Activated CD4-positive, alpha-beta T cell treated with anti-CD3 and anti-CD28 coated beads, Interleukin-2, amount 50 U/mL, for 24 hours (primary cell): ENCODE measurements around the gene CYSTM1.

ENCODE experiments used
- DNase-seq, 2 donors: peaks; one replicate each; pipeline ENCODE4 v3.0.0-alpha.2; 2020; ENCODE audit warnings: low read depth in 1 of 2, low spot score in 1 of 2

Gene CYSTM1

GRCh38 chr5:140205216-140205615 is 30.2 kb downstream of the CYSTM1 start:
- DNase-seq, result no peak

DNA sequence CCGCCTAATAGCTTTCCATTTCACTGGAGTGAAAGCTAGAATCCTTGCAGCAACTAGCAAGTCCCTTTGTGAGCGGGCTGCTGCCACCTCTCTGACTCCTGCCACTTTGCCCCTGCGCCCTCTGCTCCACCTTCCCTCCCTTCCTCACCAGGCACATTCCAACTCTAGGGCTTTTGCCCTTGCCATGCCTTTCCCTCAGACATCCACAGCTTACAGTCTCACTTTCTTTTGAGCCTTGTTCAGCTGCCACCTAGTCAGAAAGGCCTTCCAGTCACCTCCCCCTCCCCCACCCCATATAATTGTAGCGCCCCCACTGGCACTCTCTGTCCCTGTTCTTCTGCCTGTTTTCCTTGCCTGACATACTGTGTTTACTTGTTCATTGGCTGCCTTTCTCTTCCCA is 31.0 kb downstream of the CYSTM1 start:
- no peak for DNase-seq

- DNase-seq, result no peak
These were observed 32.4 kb downstream of the CYSTM1 start for GRCh38 chr5:140207250-140207964.

DNA sequence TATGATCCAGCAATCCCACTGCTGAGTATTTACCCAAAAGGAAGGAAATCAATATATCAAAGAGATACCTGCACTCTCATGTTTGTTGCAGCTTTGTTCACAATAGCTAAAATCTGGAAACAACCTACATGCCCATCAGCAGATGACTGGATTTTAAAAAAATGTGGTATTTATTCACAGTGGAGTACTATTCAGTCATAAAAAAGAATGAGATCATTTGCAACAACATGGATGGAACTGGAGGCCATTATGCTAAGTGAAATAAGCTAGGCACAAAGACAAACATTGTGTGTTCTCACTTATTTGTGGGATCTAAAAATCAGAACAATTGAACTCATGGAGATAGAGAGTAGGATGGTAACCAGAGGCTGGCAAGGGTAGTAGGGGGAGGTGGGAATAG is 33.1 kb downstream of the CYSTM1 start:
- no peak for DNase-seq

DNA sequence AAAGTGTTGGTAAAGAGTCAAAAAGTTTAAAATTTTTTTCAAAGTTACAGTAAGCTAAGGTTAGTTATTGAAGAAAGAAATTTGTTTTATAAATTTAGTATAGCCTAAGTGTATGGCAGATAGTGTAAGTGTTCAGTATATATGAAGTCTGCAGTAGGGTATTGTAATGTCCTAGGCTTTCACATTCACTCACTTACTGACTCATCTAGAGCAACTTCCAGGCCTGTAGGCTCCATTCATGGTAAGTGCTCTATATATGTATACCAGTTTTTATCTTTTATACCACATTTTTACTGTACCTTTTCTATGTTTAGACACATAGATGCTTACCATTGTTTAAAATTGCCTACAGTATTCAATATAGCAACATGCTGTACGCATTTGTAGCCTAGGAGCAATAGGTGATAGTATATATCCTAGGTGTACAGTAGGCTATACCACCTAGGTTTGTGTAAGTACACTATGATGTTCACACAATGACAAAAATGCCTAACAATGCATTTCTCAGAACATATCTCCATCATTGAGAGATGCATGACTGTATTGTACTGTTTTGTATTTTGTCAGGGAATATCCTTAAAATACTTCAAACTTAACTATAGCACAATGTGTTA is 38.5 kb downstream of the CYSTM1 start:
- no peak for DNase-seq

GRCh38 chr5:140214831-140215230 is 39.8 kb downstream of the CYSTM1 start:
- no peak for DNase-seq

DNA sequence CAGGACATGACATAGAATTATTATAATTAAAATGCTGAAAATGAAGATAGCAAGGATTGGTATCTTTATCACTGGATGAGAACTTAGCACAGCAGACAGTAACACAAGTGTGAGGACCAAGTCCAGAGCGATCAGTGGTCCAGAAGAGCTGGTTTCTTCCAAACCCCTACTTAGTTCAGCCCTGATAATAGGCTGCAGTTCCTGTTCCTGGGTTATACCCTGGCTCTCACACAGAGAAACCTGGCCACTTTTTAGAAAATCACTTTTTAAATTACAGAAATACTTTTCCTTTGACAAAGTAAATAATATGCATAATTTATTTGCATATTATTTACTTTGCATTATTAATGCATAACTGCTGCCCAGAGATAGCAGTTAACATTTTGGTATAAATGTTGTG is 40.3 kb downstream of the CYSTM1 start:
- no peak for DNase-seq

DNA sequence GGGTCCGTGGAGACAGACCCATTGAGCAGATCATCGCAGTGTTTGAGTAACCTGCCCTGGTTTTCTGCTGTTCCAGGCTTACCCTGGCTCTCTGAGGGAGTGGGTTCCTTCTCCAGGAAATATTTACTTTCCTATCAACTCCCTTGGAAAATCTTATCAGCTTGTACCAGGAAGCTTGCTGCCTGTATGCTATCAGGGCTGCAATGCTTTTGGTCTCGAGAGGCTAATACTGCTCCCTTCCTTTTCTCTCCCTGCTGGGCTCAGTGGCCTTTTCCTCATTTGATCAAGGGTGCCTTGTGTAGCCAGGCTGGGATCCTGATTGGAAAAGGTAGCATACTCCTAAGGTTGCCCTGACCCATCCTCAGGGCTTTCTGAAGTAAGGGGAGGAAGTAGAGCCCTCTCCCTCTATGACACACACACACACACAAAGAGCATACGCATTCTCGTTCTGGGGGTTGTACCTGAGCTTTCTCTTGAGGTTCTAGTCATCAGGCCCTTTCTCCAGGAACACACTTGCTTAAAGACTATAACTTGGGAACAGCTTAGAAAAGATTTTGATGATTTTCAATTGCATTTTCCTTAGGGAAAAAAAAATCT is 41.6 kb downstream of the CYSTM1 start:
- no peak for DNase-seq

DNA sequence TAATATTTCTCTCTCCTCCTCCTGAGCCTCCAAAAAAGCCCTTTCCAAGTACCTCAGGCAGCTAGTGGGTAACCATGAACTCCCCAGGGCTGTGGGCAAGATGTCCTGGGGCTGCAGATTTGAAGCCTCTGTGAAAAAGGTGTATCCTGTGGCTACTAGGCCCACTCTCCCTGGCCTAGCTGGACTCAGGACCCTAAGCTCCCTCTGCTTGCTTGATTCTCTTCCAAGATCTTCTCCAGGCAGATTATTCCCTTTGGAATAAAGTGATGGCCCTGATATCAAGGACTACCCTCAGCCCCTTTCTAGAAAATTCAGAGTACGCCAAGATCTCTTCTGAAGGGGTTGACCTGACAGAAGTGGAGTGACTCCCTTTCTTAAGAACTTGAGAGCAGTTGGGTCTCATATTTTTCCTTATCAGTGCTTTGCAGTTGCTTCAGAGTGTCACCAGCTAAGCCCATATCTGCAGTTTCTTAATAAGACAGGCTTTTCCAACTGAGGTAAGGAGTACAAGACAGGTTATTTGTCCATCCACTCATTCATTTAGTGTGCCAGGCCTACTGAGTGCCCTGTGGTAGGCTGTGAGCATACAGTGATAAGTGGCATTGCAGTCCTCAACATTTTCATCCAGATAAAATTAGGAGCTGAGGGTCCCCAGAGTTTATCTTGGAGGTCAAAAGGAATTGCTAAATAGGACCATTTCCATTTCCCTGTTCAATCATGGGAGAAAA is 42.5 kb downstream of the CYSTM1 start:
- DNase-seq, result no peak

DNA sequence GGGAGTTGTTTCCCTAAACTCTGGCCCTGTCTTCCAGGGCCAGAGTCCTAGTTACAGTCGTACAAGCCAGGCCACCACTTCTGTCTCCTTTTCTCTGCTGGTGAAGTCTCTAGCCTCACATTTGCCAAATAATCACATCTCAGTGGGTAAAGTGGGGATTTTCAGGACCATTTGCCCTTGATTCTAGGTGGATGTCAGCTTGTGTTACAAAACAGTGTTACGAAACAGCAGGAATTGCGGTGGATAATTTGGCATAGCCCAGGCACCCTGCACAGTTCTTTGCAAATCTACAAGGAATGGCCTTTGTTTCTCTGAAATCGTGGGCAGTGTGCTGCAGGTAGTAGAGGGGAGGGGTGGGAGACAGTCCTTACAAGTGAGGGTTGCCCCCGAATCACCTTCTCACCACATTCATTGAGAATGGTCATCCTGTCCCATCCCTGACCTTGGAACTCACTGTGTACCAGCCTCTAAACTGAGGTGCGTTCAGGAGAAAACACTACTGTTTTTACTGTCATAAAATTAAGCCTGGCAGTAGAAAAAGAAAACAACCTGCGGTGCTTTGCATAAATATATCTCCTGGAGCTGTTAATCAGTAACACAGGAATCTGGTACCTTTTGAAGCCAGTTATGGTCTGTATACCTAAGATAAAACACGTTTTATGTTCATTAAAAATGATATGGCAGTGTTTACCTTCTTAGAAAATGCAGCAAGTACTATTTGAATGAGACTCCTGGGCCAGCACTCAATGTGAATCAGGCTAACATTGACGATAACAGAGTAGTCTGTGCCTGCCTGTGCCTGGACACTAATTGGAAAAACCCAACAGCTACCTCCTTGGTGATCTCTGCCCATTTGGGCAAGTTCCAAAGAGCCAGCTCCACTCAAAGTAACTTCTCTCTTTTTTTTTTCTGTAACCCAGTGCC is 44.3 kb downstream of the CYSTM1 start:
- DNase-seq, result no peak

DNA sequence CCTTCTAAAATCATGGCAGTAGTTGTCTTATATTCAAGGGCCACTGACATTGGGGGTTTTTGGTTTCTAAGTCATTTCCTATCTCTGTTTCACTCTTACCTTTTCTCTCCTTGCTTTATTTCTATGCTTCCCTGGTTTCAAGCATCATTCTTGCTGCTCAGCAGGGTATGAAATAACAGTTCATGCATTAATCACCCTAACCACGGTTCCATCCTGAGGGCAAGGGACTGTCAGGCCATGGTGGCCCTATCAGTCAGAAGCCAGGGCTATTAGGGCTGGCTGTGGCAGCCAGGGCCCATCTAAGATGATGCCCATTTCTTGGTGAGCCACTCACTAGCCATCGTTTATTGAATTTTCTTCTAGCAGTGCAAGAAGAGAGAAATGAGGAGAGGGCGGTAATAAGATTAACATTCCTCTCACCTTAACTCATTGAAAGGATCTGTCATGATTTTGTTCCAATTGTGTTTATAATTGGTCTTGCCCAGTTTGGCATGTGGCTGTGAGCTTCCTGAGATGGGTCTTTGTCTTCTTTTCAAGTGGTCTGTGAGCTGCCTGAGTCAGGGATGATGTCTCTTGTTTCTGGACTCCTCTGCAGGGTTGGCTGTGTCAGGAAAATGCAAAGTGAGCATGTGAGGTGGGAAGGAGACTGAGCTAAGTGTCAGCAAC is 45.2 kb downstream of the CYSTM1 start:
- DNase-seq, result no peak

DNA sequence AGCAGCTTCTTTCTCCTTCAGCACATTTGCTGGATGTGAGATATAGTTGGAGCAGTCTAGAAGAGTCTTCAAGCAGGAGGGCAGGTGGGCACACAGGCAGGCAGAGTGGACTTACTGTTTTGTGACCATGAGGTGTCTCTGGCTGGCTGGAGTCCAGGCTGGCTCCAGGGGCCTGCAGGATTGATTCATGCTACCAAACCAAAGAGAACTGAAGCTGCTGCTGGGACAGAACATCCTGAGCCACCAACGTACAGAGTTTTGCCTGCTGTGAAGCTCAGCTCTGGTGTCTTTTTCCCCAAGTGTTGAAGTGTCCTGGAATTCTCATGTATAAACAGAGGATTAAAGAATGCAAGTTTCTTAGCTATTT is 45.7 kb downstream of the CYSTM1 start:
- no peak for DNase-seq

DNA sequence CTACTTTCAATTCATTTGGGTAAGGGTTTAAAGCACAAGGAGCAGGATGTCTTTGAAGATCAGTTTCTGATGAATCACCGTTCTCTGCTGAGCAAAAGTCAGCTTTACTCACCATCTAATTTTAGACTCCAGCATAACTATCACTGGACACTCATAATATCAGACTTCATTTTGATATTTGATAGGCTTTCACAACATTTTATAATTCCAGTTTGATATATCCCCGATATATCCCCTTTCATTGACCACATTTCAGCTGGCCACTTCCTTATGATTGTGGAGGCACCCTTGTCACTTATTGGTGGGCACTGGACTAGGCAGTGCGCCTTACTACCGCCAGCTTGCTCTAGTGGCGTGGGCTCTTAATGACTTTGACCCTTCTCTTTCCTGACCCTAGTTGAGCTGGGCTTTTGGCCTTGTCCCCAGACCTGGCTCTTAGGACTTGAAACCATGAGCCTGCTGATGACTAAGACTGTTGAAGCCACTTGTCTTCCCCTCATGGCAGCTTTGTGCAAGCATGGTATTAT is 46.8 kb downstream of the CYSTM1 start:
- no peak for DNase-seq

DNA sequence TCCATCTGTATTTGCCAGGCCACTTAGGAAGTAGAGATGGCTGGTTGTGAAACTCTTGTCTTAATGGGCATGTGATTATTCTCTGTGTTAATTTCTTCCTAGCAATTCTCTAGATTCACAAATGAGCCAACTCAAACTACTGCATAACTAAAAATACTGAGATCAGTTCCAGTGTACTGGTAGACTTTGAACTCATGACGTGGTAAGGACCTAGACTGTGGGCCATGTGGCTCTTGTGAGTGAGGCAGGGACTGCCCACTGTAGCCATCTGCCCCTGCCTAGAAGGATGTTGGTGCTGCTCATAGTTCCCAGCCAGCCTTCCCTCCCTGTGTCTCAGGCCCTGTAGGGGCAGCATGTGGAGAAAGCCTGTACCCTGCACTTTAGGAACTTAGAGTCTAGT is 47.4 kb downstream of the CYSTM1 start:
- no peak for DNase-seq

GRCh38 chr5:140223567-140223966 is 48.6 kb downstream of the CYSTM1 start:
- no peak for DNase-seq

DNA sequence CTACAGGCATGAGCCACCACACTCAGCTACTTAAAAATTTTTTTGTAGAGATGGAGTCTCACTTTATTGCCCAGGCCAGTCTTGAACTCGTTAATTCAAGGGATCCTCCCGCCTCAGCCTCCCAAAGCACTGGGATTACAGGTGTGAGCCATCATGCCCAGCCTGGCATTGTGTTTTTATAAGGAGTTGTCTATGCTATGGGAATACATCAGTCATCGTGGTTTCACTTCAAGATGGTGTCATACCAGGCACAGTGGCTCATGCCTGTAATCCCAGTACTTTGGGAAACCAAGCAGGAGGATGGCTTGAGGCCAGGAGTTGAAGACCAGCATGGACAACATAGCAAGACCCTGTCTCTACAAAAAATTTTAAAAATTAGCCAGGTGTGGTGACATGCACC is 49.7 kb downstream of the CYSTM1 start:
- no peak for DNase-seq

- DNase-seq, result no peak
These were observed 50.4 kb downstream of the CYSTM1 start for GRCh38 chr5:140225396-140225795.

DNA sequence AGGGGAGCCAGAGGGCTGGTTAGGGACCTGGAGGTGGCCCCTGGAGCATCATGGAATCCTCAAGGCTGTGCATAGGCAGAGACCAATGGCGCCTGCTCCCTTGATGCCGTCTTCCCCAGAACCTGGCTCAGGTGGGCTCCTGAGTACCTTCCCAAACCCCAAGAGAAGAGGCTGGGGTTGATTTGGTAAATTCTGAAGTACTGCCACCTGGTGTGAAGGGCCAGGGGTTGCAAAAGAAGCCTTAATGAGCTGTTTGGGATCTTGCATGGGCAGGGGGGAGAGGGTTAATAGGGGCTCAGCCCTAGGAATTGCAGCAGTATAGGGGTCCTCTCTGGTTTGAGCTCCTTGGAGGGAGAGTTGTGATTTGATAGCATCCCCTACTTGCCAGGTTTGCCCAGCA is 52.1 kb downstream of the CYSTM1 start:
- no peak for DNase-seq

DNA sequence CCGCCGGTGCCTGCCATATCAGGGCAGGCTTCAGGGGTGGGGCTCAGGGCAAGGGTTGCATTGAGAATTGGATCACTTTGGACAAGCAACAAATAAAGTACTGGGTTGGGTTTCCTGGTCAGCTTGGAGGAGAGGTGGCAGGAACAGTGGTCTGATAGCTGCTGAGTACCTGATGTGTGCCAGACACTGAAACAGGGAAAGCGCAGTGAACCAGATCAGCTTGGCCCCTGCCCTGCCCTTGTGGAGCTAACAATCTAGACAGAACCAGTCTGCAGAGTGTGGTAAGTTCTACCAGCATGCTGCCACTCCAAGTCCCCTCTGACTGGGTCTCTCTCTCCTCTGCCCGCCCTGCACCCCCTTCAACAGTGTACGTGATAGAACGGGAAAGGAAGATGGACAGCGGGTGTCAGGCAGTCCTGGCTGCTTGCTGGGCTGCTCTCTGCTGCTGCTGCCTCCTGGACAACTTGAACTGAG is 53.4 kb downstream of the CYSTM1 start:
- no peak for DNase-seq

DNA sequence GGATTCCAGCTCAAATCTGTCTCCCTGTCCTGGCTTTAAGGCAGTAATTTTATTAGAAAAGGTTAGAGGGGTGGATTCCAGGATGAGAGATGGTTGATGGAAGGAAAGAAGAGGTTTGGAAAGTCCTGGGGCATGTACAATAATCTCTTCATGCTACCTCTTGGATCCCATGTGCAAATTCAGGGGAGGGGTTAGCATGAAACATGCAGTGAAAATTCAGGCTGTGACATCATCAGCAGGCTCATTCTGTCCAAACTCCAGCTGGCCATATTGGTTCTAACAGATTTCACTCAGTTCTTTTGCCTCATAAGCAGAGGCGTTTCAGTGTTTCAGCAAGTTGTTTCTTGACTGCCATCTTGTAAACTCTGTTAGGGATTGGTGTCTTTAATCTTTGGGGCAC is 55.4 kb downstream of the CYSTM1 start:
- DNase-seq, result no peak
